ENCODE data around the gene MRPS27. TPM values are rescaled to one million over a fixed set of nuclear protein-coding genes. Genes with fewer than 3 reads are reported as not detected.

MRPS27 gene
- 10 to 100 TPM; 42.9 to 58.8 TPM for total RNA-seq

DNA sequence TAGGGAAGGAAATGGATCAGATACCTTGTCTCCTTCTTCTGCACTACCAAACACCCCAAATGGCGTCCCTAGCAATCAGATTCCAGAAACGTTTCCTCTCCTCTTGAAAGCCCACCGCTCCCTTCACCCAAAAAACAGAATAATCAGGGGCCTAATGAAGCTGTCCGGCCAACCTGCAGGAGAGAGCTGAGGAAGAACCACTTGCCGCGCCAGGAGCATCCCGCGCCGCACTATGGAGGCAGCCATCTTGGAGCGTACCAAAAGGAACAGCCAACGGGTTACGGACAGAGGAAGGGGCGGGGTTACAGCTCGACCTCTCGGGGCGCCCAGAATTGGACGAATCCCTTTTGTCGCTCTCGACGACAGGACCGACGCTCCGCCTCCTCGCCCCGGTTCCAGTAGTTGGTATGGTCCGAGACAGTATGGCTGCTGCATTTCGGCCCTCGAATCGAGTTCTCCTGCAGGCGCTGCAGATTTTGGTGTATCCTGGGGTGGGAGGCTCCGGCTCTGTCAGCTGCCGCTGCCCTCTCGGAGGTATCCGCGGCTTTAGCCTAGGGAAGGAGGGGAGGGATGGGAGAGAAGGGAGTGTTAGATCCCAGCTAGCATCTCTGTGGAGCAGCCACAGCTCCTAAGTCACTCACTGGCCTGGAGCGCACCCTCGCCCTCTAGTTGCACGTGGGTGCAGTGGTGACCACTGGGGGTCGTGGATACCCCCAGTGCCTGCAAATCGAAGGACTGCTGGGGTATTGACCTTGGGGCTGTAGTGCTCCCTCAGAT is at the start of gene MRPS27, which contains the start of gene PTCD2:
TSS of gene MRPS27 (minus strand) at position 265 of the 777 bp plus-strand sequence. CDS start at position 246, 19 bp downstream.
TSS of gene PTCD2 (plus strand) at position 398 of the 777 bp plus-strand sequence. CDS start at position 408, 10 bp downstream.
- no peak for TF ChIP-seq CTCF (IDR thresholded peaks at IDR 0.05)
- peak; percentile 99 for ATAC-seq (ENCODE audit: insufficient number of reproducible peaks, low FRiP score, low read depth)

GRCh38 chr5:72369711-72370110 is 49.7 kb upstream of the MRPS27 start:
- Histone ChIP-seq H3K27ac (peak overlapping the region; percentile 6 to 64), H3K27me3 (replicated peaks; ENCODE audit: insufficient read depth) (no peaks in the 10 kb centered on the region), H3K9me3 (no peaks in the 10 kb centered on the region), H3K4me3 (no peak overlapping the region), H3K4me1 (ENCODE audit: control insufficient read depth in 1 of 2, low read depth in 2 of 2) (peaks cover 19 to 41% of the 10 kb centered on the region in 2 donors), H3K36me3 (no peaks in the 10 kb centered on the region)
- no peak for TF ChIP-seq CTCF (IDR thresholded peaks at IDR 0.05)
- ATAC-seq (ENCODE audit: insufficient number of reproducible peaks, low FRiP score, low read depth), result no peak
- no peak for DNase-seq (ENCODE audit: low spot score)

More for the DNA sequence above, at the start of gene MRPS27, which contains the start of gene PTCD2:
- Histone ChIP-seq H3K27ac (peak within 1 kb of the TSS; percentile 63 to 69), H3K4me3 (peak within 1 kb of the TSS; percentile 80), H3K36me3 (no peaks in the 10 kb centered on the region), H3K4me1 (ENCODE audit: control insufficient read depth in 1 of 2, low read depth in 2 of 2) (peaks cover 4 to 18% of the 10 kb centered on the region in 2 donors), H3K27me3 (replicated peaks; ENCODE audit: insufficient read depth) (no peaks in the 10 kb centered on the region), H3K9me3 (no peaks in the 10 kb centered on the region)
- peak; percentile 89 for DNase-seq (ENCODE audit: low spot score)

DNA sequence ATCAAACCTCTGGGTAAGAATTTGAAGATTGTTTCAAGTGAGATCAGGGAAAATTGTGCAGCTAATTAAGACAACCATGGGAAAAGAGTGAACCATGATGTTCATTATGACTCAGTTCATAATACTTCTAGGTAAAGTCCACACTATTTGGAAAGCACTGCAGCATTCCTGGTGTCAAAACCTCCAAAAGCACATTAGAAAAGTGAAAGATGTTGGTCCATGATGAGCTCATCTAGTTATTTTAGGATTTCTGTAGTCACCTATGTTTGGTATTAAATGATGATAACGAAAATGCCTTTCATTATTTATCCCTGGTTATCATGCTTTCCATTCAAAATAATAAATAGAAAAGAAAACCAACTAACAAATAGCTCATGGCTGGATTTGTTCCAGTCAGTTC is 49.3 kb upstream of the MRPS27 start:
- H3K4me3 ChIP-seq, result no peak overlapping the region
- peaks cover 19 to 41% of the 10 kb centered on the region in 2 donors for H3K4me1 ChIP-seq (ENCODE audit: control insufficient read depth in 1 of 2, low read depth in 2 of 2)
- ATAC-seq (ENCODE audit: insufficient number of reproducible peaks, low FRiP score, low read depth) (no peak), DNase-seq (ENCODE audit: low spot score) (no peak)
- H3K9me3 ChIP-seq, result no peaks in the 10 kb centered on the region
- H3K36me3 ChIP-seq, result no peaks in the 10 kb centered on the region
- no peaks in the 10 kb centered on the region for H3K27me3 ChIP-seq (replicated peaks; ENCODE audit: insufficient read depth)
- peak overlapping the region; percentile 61 to 64 for H3K27ac ChIP-seq
- TF ChIP-seq CTCF (IDR thresholded peaks at IDR 0.05), result no peak

DNA sequence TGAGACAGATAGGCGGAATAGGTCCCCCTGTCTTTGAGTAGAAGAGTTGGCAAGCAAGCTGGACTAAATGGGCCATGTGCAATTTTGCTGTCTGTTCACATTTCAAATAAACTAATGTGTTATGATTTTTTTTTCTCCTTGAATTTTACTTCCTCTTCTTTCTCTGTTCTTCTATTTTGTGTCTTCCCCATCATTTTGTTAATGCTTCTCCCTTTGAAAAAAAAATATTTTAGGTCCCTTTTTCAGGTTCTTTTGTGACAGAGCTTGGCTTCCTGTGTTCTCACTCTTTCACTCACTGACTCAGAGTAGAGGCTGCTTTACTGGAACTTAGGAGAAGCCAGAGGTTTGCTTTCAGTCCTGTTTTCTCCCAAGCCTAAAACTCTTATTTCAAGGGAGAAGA is 48.2 kb upstream of the MRPS27 start:
- H3K4me1 ChIP-seq (ENCODE audit: control insufficient read depth in 1 of 2, low read depth in 2 of 2), result peaks cover 19 to 41% of the 10 kb centered on the region in 2 donors
- no peak for TF ChIP-seq CTCF (IDR thresholded peaks at IDR 0.05)
- no peaks in the 10 kb centered on the region for H3K36me3 ChIP-seq
- no peak for ATAC-seq (ENCODE audit: insufficient number of reproducible peaks, low FRiP score, low read depth)
- peak overlapping the region; percentile 61 to 64 for H3K27ac ChIP-seq
- DNase-seq (ENCODE audit: low spot score), result no peak
- H3K4me3 ChIP-seq, result no peak overlapping the region
- H3K9me3 ChIP-seq, result no peaks in the 10 kb centered on the region
- H3K27me3 ChIP-seq (replicated peaks; ENCODE audit: insufficient read depth), result no peaks in the 10 kb centered on the region

DNA sequence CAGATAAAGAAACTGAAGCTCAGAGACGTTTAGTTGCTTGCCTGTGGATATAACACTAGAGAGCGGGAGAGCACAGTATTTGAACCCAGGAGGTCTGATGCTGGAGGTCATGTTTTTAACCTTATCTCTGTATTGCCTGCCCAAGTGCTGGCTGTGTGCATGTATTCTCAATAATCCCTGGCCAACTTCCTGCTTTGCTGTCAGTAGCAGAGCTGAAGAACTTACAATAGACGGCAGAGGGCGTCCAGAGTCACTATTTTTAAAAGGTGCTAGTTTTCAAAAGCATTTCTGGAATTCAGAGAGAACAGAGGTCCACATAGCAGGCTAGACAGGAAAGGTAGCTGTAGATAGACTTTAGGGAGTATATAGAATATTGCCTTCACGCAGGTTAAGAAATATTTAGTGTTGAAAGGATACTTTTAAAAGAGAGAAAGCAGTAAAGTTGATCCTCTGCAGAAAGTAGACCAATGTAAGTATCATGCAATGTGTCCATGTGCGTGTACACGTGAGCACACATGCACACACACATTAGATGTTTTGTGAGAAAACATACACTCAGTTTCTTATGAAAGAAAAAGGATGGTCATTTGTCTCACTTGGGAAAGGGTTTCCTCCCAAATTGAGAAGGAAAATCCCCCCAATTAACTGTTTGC is 46.4 kb upstream of the MRPS27 start:
- peak; percentile 39 for ATAC-seq (ENCODE audit: insufficient number of reproducible peaks, low FRiP score, low read depth)
- Histone ChIP-seq H3K36me3 (no peaks in the 10 kb centered on the region), H3K9me3 (no peaks in the 10 kb centered on the region), H3K4me1 (ENCODE audit: control insufficient read depth in 1 of 2, low read depth in 2 of 2) (peaks cover 19 to 41% of the 10 kb centered on the region in 2 donors), H3K4me3 (no peak overlapping the region), H3K27ac (peak overlapping the region; percentile 3), H3K27me3 (replicated peaks; ENCODE audit: insufficient read depth) (no peaks in the 10 kb centered on the region)
- peak; percentile 33 for DNase-seq (ENCODE audit: low spot score)
- peak; percentile 86 for TF ChIP-seq CTCF (IDR thresholded peaks at IDR 0.05)
